H9 (cell line): ENCODE results near the gene REC114. TPM values are rescaled to one million over a fixed set of nuclear protein-coding genes. Genes with fewer than 3 reads are reported as not detected.

Source experiments
- DNase-seq: peaks from one replicate; pipeline ENCODE4 v3.0.0-alpha.2; 2017
- H2AFZ ChIP-seq: one replicate; pipeline ENCODE4 v1.6.1; 2013; ENCODE audit warnings: mild to moderate bottlenecking, low read length, control low read depth, moderate library complexity
- H2AK5ac ChIP-seq: 2 replicates; pipeline ENCODE4 v1.6.1; 2013; ENCODE audit warnings: low read length, control low read depth, mixed read lengths; ENCODE audit not compliant: insufficient read length
- H2BK120ac ChIP-seq: one replicate; pipeline ENCODE4 v1.6.1; 2013; ENCODE audit warnings: low read depth, mild to moderate bottlenecking, low read length, control low read depth, inconsistent platforms; ENCODE audit not compliant: poor library complexity, severe bottlenecking
- H2BK12ac ChIP-seq: 2 replicates; pipeline ENCODE4 v1.6.1; 2013; ENCODE audit warnings: low read length, control low read depth, mixed read lengths, low read depth; ENCODE audit not compliant: insufficient read length
- H2BK15ac ChIP-seq: 2 replicates; pipeline ENCODE4 v1.6.1; 2013; ENCODE audit warnings: low read depth, low read length, control low read depth
- H2BK20ac ChIP-seq: one replicate; pipeline ENCODE4 v1.6.1; 2013; ENCODE audit warnings: low read depth, mild to moderate bottlenecking, low read length, control low read depth, inconsistent platforms; ENCODE audit not compliant: poor library complexity, severe bottlenecking
- H2BK5ac ChIP-seq: 2 replicates; pipeline ENCODE4 v1.6.1; 2013; ENCODE audit warnings: low read length, control low read depth, mixed read lengths; ENCODE audit not compliant: insufficient read length
- H3K14ac ChIP-seq: 2 replicates; pipeline ENCODE4 v1.6.1; 2013; ENCODE audit warnings: low read length, control low read depth; ENCODE audit not compliant: insufficient read depth
- H3K18ac ChIP-seq: 2 replicates; pipeline ENCODE4 v1.6.1; 2013; ENCODE audit warnings: low read depth, mild to moderate bottlenecking, mixed read lengths, low read length, control low read depth; ENCODE audit not compliant: insufficient read length
- H3K23ac ChIP-seq: 2 replicates; pipeline ENCODE4 v1.6.1; 2013; ENCODE audit warnings: low read length, control low read depth, mixed read lengths, low read depth; ENCODE audit not compliant: insufficient read length
- H3K23me2 ChIP-seq: 2 replicates; pipeline ENCODE4 v1.6.1; 2013; ENCODE audit warnings: low read depth, mild to moderate bottlenecking, mixed read lengths, low read length, control low read depth; ENCODE audit not compliant: insufficient read length, poor library complexity, severe bottlenecking
- H3K27ac ChIP-seq: 2 replicates; pipeline ENCODE4 v1.5.1; 2013; ENCODE audit warnings: low read length, control low read depth, mixed read lengths, low read depth; ENCODE audit not compliant: insufficient read length
- H3K27me3 ChIP-seq: 2 replicates; pipeline ENCODE4 v1.6.1; 2013; ENCODE audit warnings: low read length, control low read depth, inconsistent platforms; ENCODE audit not compliant: insufficient read depth
- H3K4ac ChIP-seq: 2 replicates; pipeline ENCODE4 v1.6.1; 2013; ENCODE audit warnings: low read depth, mild to moderate bottlenecking, control low read depth, inconsistent platforms, low read length, moderate library complexity
- H3K4me1 ChIP-seq: 2 replicates; pipeline ENCODE4 v1.6.1; 2013; ENCODE audit warnings: low read length, control low read depth, inconsistent platforms; ENCODE audit not compliant: insufficient read depth
- H3K4me2 ChIP-seq: 2 replicates; pipeline ENCODE4 v1.6.1; 2013; ENCODE audit warnings: low read length, control low read depth, mixed read lengths; ENCODE audit not compliant: insufficient read length, insufficient read depth
- H3K56ac ChIP-seq: 2 replicates; pipeline ENCODE4 v1.6.1; 2013; ENCODE audit warnings: low read depth, mild to moderate bottlenecking, mixed read lengths, low read length, control low read depth; ENCODE audit not compliant: insufficient read length
- H3K79me1 ChIP-seq: 2 replicates; pipeline ENCODE4 v1.6.1; 2013; ENCODE audit warnings: low read depth, mild to moderate bottlenecking, moderate library complexity, low read length, control low read depth, inconsistent platforms; ENCODE audit not compliant: insufficient read depth, poor library complexity, severe bottlenecking
- H3K79me2 ChIP-seq: 2 replicates; pipeline ENCODE4 v1.6.1; 2013; ENCODE audit warnings: low read length, control low read depth, inconsistent platforms; ENCODE audit not compliant: insufficient read depth
- H3K9ac ChIP-seq: 2 replicates; pipeline ENCODE4 v1.6.1; 2013; ENCODE audit warnings: low read length, control low read depth, mixed read lengths; ENCODE audit not compliant: insufficient read length; ENCODE audit errors: extremely low read depth
- H3K9me3 ChIP-seq: one replicate; pipeline ENCODE4 v1.6.1; 2013; ENCODE audit warnings: low read depth, low read length, inconsistent platforms; ENCODE audit not compliant: control insufficient read depth
- H3T11ph ChIP-seq: one replicate; pipeline ENCODE4 v1.6.1; 2013; ENCODE audit warnings: mild to moderate bottlenecking, low read length, control low read depth, inconsistent platforms
- H4K20me1 ChIP-seq: one replicate; pipeline ENCODE4 v1.6.1; 2013; ENCODE audit not compliant: control insufficient read depth, insufficient read length, insufficient read depth
- H4K5ac ChIP-seq: 2 replicates; pipeline ENCODE4 v1.6.1; 2013; ENCODE audit warnings: low read depth, mild to moderate bottlenecking, mixed read lengths, low read length, control low read depth; ENCODE audit not compliant: insufficient read length
- H4K8ac ChIP-seq: replicated peaks from 2 replicates; pipeline ENCODE4 v1.6.1; 2013; ENCODE audit warnings: low read length, control low read depth, mixed read lengths, low read depth; ENCODE audit not compliant: insufficient read length
- H4K91ac ChIP-seq: 2 replicates; pipeline ENCODE4 v1.6.1; 2013; ENCODE audit warnings: low read depth, mild to moderate bottlenecking, moderate library complexity, mixed read lengths, low read length, control low read depth; ENCODE audit not compliant: insufficient read length
- H3K27ac Mint-ChIP-seq, 3 experiments: 2 replicates in 2 of 3; 3 replicates in 1 of 3; pipeline ENCODE4 v1.8.0; 2020 to 2021; ENCODE audit warnings: mixed read lengths in 3 of 3, mild to moderate bottlenecking in 1 of 3, moderate library complexity in 1 of 3
- H3K27me3 Mint-ChIP-seq: 2 replicates; pipeline ENCODE4 v1.8.0; 2021; ENCODE audit warnings: low read depth, mild to moderate bottlenecking, moderate library complexity, mixed read lengths
- H3K36me3 Mint-ChIP-seq, 3 experiments: 2 replicates in 2 of 3; 3 replicates in 1 of 3; pipeline ENCODE4 v1.8.0; 2020 to 2021; ENCODE audit warnings: low read depth in 3 of 3, mixed read lengths in 3 of 3; ENCODE audit not compliant: insufficient read depth in 1 of 3
- H3K4me1 Mint-ChIP-seq, 2 experiments: 2 replicates each; pipeline ENCODE4 v1.8.0; 2020; ENCODE audit warnings: mixed read lengths in 2 of 2
- H3K4me3 Mint-ChIP-seq, 2 experiments: 2 replicates in 1 of 2; 3 replicates in 1 of 2; pipeline ENCODE4 v1.8.0; 2020 to 2021; ENCODE audit warnings: mild to moderate bottlenecking in 2 of 2, mixed read lengths in 2 of 2, moderate library complexity in 1 of 2
- H3K9me3 Mint-ChIP-seq, 2 experiments: 2 replicates in 1 of 2; 3 replicates in 1 of 2; pipeline ENCODE4 v1.8.0; 2020; ENCODE audit warnings: mild to moderate bottlenecking in 2 of 2, mixed read lengths in 2 of 2, moderate library complexity in 1 of 2
- WGBS: extraction: QIAGEN DNeasy Blood & Tissue Kit; methylation state at CpG from one replicate; pipeline ENCODE4 v1.1.7; 2013; ENCODE audit warnings: missing lambda C conversion rate, low lambda C conversion rate, mixed read lengths; ENCODE audit not compliant: insufficient read length; ENCODE audit errors: extremely low coverage; 5-methylcytosine and 5-hydroxymethylcytosine counted together
- total RNA-seq: library from RNA; stranded (reverse); gene quantifications from 2 replicates; pipeline ENCODE4 v1.2.1, GENCODE V29; 2021
- TF ChIP-seq, protein P1 (sequence below): fragments of 200-600 bp; sonication (generic); conservative IDR thresholded peaks from 3 replicates; pipeline ENCODE4 v1.8.0; 2021; ENCODE audit warnings: antibody characterized with exemption, mild to moderate bottlenecking

REC114 gene
- total RNA-seq, 1 experiment from 2014 or later: not detected

DNA sequence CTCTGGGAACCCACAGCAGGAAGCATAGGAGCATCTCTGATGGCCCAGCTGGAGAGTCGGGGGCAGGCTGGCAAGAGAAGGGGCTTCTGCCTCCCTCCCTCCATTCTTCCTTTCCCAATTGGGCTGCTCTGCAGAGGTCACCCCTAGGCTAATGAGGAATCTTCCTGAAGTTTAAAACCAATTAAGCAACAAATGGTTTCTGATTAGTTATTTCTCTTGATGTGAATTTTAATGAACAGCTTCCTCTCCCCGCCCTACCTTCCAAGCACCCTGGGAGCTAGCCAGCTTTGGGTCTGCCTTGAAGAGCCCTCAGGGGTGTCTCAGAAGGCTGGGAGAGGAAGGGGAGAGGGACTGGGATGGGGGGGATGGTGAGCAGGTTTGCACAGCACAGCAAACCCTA lies 49.6 kb upstream of the REC114 start:
- H3K4me1 Mint-ChIP-seq: peaks cover 37 to 41% of the 10 kb centered on the region in 2 experiments
- no peak overlapping the region for H2BK5ac ChIP-seq
- DNase-seq: no peak
- no peaks in the 10 kb centered on the region for H3K9me3 ChIP-seq
- H2BK15ac ChIP-seq: no peak overlapping the region
- H3K4me2 ChIP-seq: no peak overlapping the region
- no peaks in the 10 kb centered on the region for H3K27me3 ChIP-seq
- H4K91ac ChIP-seq: no peak overlapping the region
- no peak overlapping the region for H3K14ac ChIP-seq
- no peak overlapping the region for H4K5ac ChIP-seq
- H3K79me1 ChIP-seq: no peaks in the 10 kb centered on the region
- no peak overlapping the region for H3K27ac Mint-ChIP-seq
- H3K36me3 Mint-ChIP-seq: no peaks in the 10 kb centered on the region
- no peak overlapping the region for H3K4ac ChIP-seq
- H2BK120ac ChIP-seq: no peak overlapping the region
- no peaks in the 10 kb centered on the region for H3K23me2 ChIP-seq
- no peak overlapping the region for H3K9ac ChIP-seq
- no CpG with 5 or more reads among the region's 2 CpGs for WGBS
- H3K79me2 ChIP-seq: no peaks in the 10 kb centered on the region
- no peak overlapping the region for H2BK12ac ChIP-seq
- no peak overlapping the region for H3K23ac ChIP-seq
- no peak overlapping the region for H3K4me3 Mint-ChIP-seq
- peaks cover 7% of the 10 kb centered on the region for H3K27me3 Mint-ChIP-seq
- H3K18ac ChIP-seq: no peak overlapping the region
- no peak overlapping the region for H3K27ac ChIP-seq
- no peak overlapping the region for H2BK20ac ChIP-seq
- H2AFZ ChIP-seq: no peak overlapping the region
- TF ChIP-seq, protein P1, sequence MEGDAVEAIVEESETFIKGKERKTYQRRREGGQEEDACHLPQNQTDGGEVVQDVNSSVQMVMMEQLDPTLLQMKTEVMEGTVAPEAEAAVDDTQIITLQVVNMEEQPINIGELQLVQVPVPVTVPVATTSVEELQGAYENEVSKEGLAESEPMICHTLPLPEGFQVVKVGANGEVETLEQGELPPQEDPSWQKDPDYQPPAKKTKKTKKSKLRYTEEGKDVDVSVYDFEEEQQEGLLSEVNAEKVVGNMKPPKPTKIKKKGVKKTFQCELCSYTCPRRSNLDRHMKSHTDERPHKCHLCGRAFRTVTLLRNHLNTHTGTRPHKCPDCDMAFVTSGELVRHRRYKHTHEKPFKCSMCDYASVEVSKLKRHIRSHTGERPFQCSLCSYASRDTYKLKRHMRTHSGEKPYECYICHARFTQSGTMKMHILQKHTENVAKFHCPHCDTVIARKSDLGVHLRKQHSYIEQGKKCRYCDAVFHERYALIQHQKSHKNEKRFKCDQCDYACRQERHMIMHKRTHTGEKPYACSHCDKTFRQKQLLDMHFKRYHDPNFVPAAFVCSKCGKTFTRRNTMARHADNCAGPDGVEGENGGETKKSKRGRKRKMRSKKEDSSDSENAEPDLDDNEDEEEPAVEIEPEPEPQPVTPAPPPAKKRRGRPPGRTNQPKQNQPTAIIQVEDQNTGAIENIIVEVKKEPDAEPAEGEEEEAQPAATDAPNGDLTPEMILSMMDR: no peak
- no peak overlapping the region for H2AK5ac ChIP-seq
- H3K56ac ChIP-seq: no peak overlapping the region
- no peak overlapping the region for H4K8ac ChIP-seq
- no peaks in the 10 kb centered on the region for H4K20me1 ChIP-seq
- peaks cover 12% of the 10 kb centered on the region; the same call in 1 of the 2 replicates for H3K4me1 ChIP-seq
- H3T11ph ChIP-seq: no peak overlapping the region
- no peaks in the 10 kb centered on the region for H3K9me3 Mint-ChIP-seq
